ENCODE measurements around the gene RBBP5. TPM values are rescaled to one million over a fixed set of nuclear protein-coding genes. Genes with fewer than 3 reads are reported as not detected.

RBBP5 gene
- total RNA-seq, 1 donor from 2014 or later: 18.7 TPM

- Histone ChIP-seq H4K20me1 (ENCODE audit: insufficient read depth, low read length) (peaks cover 6% of the 10 kb centered on the region), H3K9me3 (ENCODE audit: insufficient read depth, low read depth, low read length) (no peaks in the 10 kb centered on the region), H3K4me2 (ENCODE audit: low read length) (no peak overlapping the region), H3K36me3 (ENCODE audit: insufficient read depth, low read length) (no peaks in the 10 kb centered on the region), H2AFZ (ENCODE audit: low read depth, low read length) (no peak overlapping the region), H3K27ac (ENCODE audit: low read depth, low read length) (no peak overlapping the region), H3K4me3 (ENCODE audit: insufficient read depth, low read depth, low read length) (no peak overlapping the region), H3K9ac (ENCODE audit: low read length) (no peak overlapping the region), H3K27me3 (ENCODE audit: insufficient read depth, low read length) (peaks cover 70% of the 10 kb centered on the region), H3K4me1 (ENCODE audit: insufficient read depth, low read length) (no peaks in the 10 kb centered on the region), H3K79me2 (ENCODE audit: insufficient read depth, low read length) (no peaks in the 10 kb centered on the region)
- peaks cover 9% of the 10 kb centered on the region for H3K9me3 Mint-ChIP-seq (ENCODE audit: unreplicated experiment)
- no peak for DNase-seq (ENCODE audit: low read depth)
- peaks cover 81% of the 10 kb centered on the region for H3K27me3 Mint-ChIP-seq (ENCODE audit: low read depth, unreplicated experiment)
- no peak overlapping the region for H3K27ac Mint-ChIP-seq (ENCODE audit: unreplicated experiment)
- H3K4me3 Mint-ChIP-seq (ENCODE audit: unreplicated experiment): no peak overlapping the region
- peaks cover 5% of the 10 kb centered on the region for H3K36me3 Mint-ChIP-seq (ENCODE audit: low read depth, unreplicated experiment)
- no peak for FAIRE-seq
- TF ChIP-seq, protein P1, sequence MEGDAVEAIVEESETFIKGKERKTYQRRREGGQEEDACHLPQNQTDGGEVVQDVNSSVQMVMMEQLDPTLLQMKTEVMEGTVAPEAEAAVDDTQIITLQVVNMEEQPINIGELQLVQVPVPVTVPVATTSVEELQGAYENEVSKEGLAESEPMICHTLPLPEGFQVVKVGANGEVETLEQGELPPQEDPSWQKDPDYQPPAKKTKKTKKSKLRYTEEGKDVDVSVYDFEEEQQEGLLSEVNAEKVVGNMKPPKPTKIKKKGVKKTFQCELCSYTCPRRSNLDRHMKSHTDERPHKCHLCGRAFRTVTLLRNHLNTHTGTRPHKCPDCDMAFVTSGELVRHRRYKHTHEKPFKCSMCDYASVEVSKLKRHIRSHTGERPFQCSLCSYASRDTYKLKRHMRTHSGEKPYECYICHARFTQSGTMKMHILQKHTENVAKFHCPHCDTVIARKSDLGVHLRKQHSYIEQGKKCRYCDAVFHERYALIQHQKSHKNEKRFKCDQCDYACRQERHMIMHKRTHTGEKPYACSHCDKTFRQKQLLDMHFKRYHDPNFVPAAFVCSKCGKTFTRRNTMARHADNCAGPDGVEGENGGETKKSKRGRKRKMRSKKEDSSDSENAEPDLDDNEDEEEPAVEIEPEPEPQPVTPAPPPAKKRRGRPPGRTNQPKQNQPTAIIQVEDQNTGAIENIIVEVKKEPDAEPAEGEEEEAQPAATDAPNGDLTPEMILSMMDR (IDR thresholded peaks at IDR 0.05; ENCODE audit: insufficient read depth, low read depth, low read length): no peak
- no peak for TF ChIP-seq EZH2 (IDR thresholded peaks at IDR 0.05; ENCODE audit: insufficient read depth, low read length)
- H3K4me1 Mint-ChIP-seq (ENCODE audit: low read depth, unreplicated experiment): no peaks in the 10 kb centered on the region
Measured at GRCh38 chr1:205041001-205041715, 80.6 kb downstream of the RBBP5 start.

GRCh38 chr1:205038132-205038786 is 83.5 kb downstream of the RBBP5 start:
- Histone ChIP-seq H3K4me2 (ENCODE audit: low read length) (no peak overlapping the region), H3K9me3 (ENCODE audit: insufficient read depth, low read depth, low read length) (no peaks in the 10 kb centered on the region), H4K20me1 (ENCODE audit: insufficient read depth, low read length) (no peaks in the 10 kb centered on the region), H3K4me3 (ENCODE audit: insufficient read depth, low read depth, low read length) (no peak overlapping the region), H3K4me1 (ENCODE audit: insufficient read depth, low read length) (no peaks in the 10 kb centered on the region), H3K79me2 (ENCODE audit: insufficient read depth, low read length) (no peaks in the 10 kb centered on the region), H3K27me3 (ENCODE audit: insufficient read depth, low read length) (peaks cover 48% of the 10 kb centered on the region), H3K36me3 (ENCODE audit: insufficient read depth, low read length) (no peaks in the 10 kb centered on the region), H3K27ac (ENCODE audit: low read depth, low read length) (no peak overlapping the region), H2AFZ (ENCODE audit: low read depth, low read length) (no peak overlapping the region), H3K9ac (ENCODE audit: low read length) (no peak overlapping the region)
- Mint-ChIP-seq H3K36me3 (ENCODE audit: low read depth, unreplicated experiment) (peaks cover 5% of the 10 kb centered on the region), H3K4me1 (ENCODE audit: low read depth, unreplicated experiment) (no peaks in the 10 kb centered on the region), H3K4me3 (ENCODE audit: unreplicated experiment) (no peak overlapping the region), H3K27ac (ENCODE audit: unreplicated experiment) (no peak overlapping the region), H3K9me3 (ENCODE audit: unreplicated experiment) (peaks cover 10% of the 10 kb centered on the region), H3K27me3 (ENCODE audit: low read depth, unreplicated experiment) (peaks cover 81% of the 10 kb centered on the region)
- DNase-seq (ENCODE audit: low read depth) (no peak), FAIRE-seq (no peak)
- TF ChIP-seq, protein P1 (IDR thresholded peaks at IDR 0.05; ENCODE audit: insufficient read depth, low read depth, low read length): no peak
- TF ChIP-seq EZH2 (IDR thresholded peaks at IDR 0.05; ENCODE audit: insufficient read depth, low read length): no peak

- Mint-ChIP-seq H3K4me1 (ENCODE audit: low read depth, unreplicated experiment) (no peaks in the 10 kb centered on the region), H3K27me3 (ENCODE audit: low read depth, unreplicated experiment) (peaks cover 85% of the 10 kb centered on the region), H3K9me3 (ENCODE audit: unreplicated experiment) (peaks cover 10% of the 10 kb centered on the region), H3K4me3 (ENCODE audit: unreplicated experiment) (no peak overlapping the region), H3K36me3 (ENCODE audit: low read depth, unreplicated experiment) (peaks cover 5% of the 10 kb centered on the region), H3K27ac (ENCODE audit: unreplicated experiment) (no peak overlapping the region)
- Histone ChIP-seq H3K9ac (ENCODE audit: low read length) (no peak overlapping the region), H3K27me3 (ENCODE audit: insufficient read depth, low read length) (peaks cover 43% of the 10 kb centered on the region), H3K79me2 (ENCODE audit: insufficient read depth, low read length) (no peaks in the 10 kb centered on the region), H3K27ac (ENCODE audit: low read depth, low read length) (no peak overlapping the region), H2AFZ (ENCODE audit: low read depth, low read length) (no peak overlapping the region), H3K9me3 (ENCODE audit: insufficient read depth, low read depth, low read length) (no peaks in the 10 kb centered on the region), H3K4me1 (ENCODE audit: insufficient read depth, low read length) (no peaks in the 10 kb centered on the region), H3K4me2 (ENCODE audit: low read length) (no peak overlapping the region), H3K36me3 (ENCODE audit: insufficient read depth, low read length) (no peaks in the 10 kb centered on the region), H4K20me1 (ENCODE audit: insufficient read depth, low read length) (no peaks in the 10 kb centered on the region), H3K4me3 (ENCODE audit: insufficient read depth, low read depth, low read length) (no peak overlapping the region)
- TF ChIP-seq EZH2 (IDR thresholded peaks at IDR 0.05; ENCODE audit: insufficient read depth, low read length): no peak
- TF ChIP-seq, protein P1 (IDR thresholded peaks at IDR 0.05; ENCODE audit: insufficient read depth, low read depth, low read length): no peak
- DNase-seq (ENCODE audit: low read depth) (no peak), FAIRE-seq (no peak)
Measured at GRCh38 chr1:205037539-205037938, 84.2 kb downstream of the RBBP5 start.

Measured in astrocyte (in vitro differentiated cells and primary cell).